ENCODE results near the gene SGPL1.
A peak's percentile ranks its signal among the peaks of the same experiment; 100 is the strongest.
"Not testable (repeated sequence)": the region's sequence is repeated elsewhere in the genome, so short reads cannot be mapped to it uniquely, and the experiment has no call there.

SGPL1 gene

DNA sequence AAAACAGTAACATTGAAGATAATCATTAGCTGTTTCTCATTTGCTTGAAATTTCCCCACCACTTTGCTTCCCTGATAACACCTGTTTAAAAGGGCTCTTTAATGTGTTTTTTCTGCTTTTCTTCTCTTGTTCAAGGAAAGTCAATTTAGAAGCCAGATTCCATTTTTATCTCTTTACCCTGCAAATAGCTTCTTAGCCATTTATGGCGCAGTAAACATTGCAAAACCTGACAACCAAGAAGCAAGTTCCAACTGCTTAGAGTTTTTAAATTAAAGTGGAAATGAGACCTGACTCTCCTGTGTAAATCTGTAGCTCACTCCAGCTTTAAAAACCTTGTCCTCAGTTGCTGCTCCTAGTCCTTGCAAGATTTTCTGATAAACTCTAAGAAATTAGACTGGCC, 30.1 kb downstream of the SGPL1 start:
- no peak for DNase-seq

DNA sequence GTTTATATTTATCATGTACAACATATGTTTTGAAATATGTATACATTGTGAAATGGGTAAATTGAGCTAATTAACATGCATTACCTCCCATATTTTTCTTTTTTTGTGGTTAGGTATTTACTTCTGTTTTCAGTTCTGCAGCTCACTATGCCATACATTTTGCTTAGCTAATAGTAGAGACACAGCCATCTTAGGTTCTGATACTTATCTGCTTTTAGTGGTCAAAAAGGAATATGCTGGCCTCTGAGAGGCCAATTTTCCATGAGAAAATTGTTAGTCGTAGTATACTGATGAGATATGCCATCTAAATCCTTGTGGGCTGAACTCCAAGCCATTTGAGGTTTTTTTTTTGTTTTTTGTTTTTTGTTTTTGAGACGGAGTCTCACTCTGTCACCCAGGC, 31.0 kb downstream of the SGPL1 start:
- no peak for DNase-seq

DNA sequence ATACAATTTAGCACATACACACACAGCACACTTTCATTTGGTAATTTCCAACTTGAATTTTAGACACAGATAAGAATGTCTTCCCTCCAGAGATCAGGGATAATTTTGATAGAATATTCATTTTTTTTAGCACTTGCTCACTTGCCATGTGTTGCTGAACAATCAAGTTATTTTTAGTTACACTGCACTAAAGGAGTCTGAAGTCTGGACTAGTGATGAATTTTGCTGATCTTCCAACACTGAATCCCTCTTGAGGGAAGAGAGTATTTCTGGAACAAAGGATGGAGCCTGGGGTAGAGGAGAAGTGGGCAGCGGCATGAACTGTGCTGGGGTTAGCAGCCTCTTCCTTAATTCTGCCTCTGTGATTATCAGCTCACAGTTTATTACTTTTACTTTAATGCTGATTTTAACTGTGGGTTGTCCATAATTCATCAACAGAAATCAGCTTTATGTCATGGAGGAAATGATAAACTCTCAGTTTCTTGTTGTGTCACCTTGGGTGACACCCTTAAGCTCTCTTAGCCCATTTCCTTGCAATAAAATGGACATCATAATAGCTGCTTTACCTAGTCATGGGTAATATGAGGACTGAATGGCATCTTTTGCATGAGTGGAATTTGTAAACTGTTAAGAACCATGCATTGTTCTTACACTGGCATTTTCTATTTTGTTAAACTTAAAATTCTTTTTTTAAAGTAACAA, 32.1 kb downstream of the SGPL1 start:
- DNase-seq, result no peak

DNA sequence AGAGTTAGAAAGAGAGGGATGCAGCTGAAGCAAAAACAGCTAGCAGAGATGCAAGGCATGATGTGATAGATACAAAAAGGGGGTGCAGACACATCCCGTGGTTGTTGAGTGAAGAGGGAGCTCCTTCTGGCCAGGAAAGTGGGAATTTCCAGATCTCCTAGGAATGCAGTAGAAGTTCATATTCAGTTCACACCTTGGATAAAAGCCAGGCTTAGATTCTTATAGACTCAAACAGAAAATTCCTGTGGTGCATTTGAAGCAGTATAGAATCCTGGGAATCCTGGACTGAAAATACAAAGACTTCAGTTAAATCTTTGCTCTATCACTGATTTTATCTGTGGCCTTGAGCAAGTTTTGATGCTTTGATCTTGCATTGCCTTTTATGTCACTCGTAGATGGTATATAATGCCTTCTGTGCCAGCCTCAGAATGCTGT, 33.9 kb downstream of the SGPL1 start:
- DNase-seq, result no peak

DNA sequence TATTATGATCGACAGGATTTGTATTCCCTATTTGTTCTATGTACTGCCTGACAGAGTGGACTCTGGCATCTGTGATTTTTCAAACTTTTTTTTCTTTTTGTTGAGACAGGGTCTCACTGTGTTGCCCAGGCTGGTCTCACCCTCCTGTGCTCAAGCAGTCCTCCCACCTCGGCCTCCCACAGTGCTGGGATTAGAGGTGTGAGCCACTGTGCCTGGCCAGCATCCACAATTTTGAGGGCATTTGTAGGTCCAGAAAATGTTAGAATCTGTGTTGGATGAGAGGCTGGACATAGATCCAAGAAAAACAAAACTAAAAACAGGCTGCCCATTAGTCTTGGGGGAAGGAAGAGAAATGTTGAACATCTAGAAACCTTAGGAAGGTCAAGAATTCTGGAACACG, 34.3 kb downstream of the SGPL1 start:
- DNase-seq, result no peak

DNA sequence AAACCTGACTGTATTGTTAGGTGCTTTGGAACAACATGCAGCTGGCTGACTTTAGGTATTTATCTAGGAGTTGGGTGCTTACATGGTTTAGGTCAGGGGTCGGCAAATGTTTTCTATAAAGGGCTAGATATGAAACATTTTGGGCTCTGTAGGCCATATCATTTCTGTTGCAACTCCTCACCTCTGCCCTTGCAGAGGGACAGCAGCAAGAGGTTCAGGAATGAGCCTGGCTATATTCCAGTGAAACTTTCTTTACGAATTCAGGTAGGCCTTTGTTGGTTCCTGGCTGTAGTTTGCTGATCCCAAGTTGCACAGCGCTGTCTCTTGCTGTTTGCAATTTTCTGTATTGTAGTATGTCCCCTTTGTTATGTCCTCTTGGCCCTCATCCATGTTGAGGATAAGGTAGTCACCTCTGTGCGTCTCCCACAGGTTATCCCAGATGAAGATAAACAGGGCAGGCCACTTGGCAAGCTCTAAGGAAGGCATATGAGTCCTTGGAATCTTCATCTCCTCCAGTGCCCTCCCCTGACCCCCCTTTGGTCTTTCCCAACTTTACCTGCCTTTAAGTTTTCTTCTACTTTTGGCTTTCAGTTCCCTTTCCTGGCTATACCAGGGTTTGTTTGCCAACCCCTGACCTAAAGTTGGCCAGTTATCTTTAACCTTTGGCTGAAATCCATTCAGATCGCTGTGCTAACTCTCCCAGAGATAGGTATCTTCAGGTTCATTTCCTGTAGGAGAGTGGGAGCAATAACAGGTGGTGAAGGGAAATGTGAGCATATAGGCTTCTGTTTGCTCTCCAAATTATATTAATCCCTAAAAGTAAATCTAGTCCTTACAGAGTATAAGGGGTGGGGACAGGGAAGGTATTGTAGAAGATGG, 36.1 kb downstream of the SGPL1 start:
- DNase-seq, result peak in 1 of 2 experiments; percentile 35

DNA sequence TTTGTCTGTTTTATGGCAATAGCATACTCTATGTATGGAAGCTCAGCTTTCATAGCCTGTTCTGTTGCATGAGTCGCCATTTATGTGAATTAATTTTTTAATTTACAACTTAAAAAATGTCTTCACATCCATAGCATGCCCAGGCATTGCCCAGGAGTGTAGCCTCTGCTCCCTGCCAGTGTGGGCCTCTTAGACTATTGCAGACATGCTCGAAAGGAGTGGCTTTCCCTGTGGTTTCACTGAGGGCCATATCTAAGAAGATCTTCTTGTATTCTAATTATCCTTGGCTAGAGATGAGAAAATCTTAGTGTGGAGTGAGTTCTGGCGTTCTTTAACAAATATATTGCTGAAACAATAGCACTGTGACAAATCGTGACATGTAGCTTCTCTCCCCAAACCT, 37.3 kb downstream of the SGPL1 start:
- no peak for DNase-seq

DNA sequence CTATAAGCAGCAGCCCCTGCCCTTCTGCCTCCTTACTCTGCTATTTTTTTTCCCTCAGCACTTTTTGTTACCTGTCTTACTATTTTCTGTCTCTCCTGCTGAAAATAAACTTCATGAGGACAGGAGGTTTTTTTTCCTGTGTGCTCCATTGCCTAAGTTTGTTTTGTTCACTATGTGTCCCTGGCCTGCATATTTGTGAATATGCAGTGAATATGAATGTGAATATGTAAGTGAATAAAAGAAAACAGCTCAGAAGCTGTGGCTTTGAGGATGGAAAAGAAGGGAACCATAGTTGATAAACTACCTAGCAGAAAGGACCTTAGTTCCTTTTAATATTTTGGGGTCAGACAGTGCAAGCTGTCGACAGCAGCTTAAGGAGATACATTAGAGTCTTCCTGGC, 37.7 kb downstream of the SGPL1 start:
- DNase-seq, result no peak

DNA sequence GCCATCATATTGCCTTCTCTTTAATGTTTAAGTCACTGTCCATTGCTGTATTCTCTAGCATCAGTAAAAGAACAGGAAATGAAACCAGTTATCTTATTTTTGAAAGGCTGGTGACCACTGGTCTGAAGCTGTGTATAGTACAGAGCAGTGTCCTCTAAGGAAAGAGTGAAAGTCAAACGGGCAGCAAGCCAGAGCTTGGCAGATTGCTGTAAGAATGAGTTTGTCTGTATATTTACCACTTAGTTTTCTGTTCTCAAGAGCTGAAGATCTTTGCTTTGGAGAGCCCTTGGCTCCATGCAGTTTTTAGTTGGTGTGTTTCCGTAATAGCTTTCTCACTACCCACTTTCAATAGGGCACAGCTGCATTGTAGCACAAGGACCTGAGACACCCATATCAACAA, 40.7 kb downstream of the SGPL1 start:
- no peak for DNase-seq

DNA sequence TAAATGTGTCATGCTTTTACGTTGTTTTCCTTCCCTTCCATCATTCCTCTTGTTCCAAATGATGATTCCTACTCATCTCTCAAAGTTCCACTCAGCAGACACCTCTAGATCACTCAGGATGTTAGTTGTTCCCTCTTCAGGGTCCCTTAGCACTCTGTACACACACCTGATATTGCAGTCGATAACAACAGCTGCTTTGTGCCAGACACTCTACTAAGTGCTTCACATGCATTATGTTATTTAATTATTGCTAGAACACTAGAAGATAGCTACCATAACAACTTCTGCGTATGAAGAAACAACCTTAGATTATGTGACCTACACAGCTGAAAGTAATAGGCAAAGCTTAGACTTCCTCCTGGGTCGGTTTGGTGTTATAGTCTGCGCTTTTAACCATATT, 43.0 kb downstream of the SGPL1 start:
- no peak for DNase-seq

DNA sequence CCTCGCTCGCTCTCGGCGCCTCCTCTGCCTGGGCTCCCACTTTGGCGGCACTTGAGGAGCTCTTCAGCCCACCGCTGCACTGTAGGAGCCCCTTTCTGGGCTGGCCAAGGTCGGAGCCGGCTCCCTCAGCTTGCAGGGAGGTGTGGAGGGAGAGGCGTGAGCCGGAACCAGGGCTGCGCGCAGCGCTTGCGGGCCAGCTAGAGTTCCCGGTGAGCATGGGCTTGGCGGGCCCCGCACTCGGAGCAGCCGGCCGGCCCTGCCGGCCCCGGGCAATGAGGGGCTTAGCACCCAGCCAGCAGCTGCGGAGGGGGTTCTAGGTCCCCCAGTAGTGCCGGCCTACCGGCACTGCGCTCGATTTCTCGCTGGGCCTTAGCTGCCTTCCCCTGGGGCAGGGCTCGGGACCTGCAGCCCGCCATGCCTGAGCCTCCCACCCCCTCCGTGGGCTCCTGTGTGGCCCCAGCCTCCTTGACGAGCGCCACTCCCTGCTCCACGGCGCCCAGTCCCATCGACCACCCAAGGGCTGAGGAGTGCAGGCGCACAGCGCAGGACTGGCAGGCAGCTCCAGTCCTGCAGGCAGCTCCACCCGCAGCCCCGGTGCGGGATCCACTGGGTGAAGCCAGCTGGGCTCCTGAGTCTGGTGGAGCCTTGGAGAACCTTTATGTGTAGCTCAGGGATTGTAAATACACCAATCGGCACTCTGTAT, 45.9 kb downstream of the SGPL1 start:
- not testable (repeated sequence) for DNase-seq

DNA sequence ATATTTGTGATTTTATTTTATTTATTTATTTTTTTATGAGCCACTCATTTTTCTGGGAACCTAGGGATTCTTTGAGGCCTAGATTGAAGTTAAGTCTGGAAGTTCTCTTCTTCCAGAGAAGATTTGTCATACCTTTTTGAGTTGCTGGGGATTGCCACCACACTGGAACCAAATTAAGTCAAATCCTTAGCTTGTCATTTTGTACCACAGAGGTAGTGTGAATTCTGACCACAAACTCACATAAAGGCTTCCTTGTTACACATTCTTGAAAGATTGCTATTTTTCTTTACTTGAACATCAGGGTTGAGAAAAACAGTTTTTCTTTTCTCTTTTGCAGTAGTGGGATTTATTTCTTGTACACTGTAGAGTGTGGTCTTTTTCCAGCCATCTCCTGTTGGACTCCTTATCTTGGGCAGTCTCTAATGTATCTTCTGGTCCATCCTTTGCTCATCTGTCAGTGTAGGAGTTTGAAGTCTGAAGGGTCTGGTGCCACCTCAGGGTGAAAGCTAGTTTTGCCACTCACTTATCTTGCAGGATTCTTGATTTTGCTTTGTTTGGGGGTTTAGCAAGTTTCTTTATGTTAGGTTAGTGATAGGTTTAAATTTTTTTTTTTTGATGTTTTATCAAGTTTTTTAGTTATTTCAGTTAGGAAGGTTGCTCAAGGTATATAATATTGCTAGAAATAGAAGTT, 47.9 kb downstream of the SGPL1 start:
- no peak for DNase-seq

DNA sequence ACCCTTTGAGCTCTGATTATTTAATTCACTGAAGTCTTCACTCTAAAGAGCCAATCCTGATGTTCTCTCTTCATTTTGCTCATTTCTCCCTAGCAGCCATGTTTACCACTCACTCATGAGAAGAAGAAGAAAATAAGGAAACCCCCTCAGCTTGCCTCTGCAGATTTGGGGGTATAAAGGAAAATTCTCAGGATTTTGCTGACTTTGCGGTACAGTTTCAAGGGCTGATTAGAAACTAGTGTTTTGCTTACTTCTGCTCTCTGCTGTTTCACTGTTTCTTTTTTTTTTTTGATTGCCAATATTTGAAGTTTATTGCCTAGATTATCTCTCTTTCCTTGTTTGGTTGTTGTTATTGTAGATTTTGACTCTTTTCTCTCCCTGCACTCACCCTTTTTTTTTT, 49.2 kb downstream of the SGPL1 start:
- DNase-seq, result no peak

DNA sequence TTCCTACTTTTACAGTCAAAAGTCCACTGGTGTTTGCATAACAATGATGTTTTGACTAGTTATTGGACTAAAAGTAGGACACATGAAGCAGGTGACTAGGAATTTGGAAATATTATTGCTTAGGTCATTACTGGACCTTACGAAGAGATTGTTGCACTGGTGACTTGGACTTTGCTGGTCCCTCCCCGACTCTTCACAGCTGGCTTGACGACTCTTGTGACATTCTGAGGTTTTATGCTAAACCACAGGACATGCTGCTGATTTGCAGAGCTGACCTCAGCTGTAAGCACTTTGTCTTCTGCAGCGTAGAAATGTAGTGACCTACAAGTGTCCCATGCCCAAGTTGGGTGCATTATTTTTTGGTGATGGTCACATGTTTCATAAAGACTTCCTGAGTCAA, 50.7 kb downstream of the SGPL1 start:
- DNase-seq, result no peak

DNA sequence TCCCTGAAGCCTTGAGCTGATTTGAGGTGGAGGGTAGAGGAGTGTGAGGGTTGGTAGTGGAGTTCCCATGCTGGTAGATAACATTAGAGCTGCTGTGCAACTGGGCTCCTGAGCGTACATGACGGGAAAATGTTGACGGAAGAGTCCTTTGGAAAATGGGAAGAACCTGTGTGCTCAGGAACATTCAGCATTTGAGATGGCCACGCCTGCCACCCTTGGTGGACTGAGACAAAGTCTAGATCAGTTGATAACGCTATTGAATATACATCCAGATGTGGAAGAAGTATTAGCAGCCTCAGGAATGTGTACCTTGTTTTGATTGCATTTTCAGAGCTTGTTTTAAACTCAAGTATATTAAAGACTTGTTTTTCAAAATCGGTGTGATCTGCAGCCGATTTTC, 56.5 kb downstream of the SGPL1 start:
- no peak for DNase-seq

DNA sequence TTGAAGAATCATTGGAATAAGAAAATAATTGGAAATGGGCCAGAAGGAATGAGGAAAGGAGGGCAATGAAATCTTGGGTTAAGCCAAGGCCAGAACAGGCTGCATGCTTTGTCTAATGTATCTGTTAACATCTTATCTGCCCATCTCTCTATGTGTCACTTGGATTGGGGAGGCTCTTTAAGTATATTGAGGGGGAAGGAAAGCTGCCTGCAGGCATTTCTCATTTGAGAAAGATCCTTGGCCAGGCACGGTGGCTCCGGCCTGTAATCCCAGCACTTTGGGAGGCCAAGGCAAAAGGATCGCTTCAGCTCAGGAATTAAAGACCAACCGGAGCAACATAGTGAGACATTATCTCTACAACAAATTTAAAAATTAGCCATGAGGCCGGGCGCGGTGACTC, 58.3 kb downstream of the SGPL1 start:
- DNase-seq, result no peak

DNA sequence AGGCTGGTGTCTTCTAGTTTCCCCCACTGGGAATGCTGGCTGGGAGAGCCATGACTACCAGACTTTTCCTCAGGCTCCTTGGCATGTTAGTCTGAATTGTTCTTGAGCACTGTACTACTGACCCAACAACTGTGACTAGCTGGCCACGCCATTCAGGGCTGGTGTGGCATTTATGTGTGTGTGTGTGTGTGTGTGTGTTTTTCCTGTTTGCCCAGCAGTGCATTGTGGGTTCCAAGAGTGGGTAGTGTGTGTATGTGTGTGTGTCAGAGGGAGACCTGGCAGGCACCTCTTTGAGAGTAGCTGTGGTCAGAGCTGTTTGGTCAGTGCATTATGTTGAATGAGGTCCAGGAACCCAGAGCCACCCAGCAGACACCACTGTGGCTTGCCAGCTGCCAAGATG, 63.5 kb downstream of the SGPL1 start:
- DNase-seq, result no peak

DNA sequence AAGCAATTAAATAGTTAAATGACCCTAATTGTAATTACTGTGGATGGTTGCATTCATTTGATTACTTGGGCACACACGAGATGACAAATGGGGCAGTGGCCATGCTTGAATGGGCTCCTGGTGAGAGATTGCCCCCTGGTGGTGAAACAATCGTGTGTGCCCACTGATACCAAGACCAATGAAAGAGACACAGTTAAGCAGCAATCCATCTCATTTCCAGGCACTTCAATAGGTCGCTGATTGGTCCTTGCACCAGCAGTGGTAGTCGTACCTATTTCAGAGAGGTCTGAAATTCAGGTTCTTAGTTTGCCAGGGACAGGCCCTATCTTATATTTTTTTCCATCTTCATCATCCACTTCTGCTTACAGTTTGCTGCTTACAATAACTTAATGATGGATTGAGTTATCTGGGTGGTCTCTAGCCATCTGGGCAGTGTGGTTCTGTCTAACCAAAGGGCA, 64.4 kb downstream of the SGPL1 start:
- peak; percentile 11 to 45 for DNase-seq

DNA sequence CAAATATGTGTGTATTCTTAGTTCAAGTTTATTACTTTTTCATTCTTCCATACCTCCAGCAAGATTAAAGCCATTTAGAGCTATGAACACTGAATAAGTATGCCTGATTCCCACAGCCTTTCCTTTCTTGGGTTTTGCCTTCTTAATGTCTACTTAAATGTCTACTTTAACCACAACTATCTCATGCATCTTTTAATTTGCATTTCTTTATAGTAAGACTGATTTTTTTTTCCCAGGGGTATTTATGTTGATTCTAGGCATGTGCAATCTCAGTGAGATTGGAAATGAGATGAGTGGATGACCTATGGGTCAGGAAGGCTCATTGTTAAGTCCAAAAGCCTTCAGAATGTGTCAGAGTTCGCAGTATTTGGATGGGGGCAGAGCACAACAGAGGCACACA, 69.0 kb downstream of the SGPL1 start:
- DNase-seq, result no peak

DNA sequence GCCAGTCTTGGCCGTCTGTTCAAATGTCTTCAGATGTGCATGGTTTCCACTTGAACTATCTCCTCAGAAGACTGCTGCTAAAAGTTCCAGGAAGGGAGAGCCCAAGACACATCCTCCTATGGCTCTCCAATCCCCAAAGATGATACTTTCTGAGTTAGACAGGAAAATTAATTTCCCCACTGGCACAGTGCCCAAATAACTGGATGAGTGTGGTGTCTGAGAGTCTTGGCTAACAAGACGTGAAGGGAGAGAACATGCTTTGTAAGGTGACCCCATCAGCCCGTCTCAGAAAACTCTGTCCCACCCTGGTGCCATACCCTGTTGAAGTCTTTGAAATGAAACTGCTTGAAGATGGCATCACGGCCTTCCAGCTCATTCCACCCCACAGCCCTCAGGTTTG, 69.7 kb downstream of the SGPL1 start:
- DNase-seq, result no peak

DNA sequence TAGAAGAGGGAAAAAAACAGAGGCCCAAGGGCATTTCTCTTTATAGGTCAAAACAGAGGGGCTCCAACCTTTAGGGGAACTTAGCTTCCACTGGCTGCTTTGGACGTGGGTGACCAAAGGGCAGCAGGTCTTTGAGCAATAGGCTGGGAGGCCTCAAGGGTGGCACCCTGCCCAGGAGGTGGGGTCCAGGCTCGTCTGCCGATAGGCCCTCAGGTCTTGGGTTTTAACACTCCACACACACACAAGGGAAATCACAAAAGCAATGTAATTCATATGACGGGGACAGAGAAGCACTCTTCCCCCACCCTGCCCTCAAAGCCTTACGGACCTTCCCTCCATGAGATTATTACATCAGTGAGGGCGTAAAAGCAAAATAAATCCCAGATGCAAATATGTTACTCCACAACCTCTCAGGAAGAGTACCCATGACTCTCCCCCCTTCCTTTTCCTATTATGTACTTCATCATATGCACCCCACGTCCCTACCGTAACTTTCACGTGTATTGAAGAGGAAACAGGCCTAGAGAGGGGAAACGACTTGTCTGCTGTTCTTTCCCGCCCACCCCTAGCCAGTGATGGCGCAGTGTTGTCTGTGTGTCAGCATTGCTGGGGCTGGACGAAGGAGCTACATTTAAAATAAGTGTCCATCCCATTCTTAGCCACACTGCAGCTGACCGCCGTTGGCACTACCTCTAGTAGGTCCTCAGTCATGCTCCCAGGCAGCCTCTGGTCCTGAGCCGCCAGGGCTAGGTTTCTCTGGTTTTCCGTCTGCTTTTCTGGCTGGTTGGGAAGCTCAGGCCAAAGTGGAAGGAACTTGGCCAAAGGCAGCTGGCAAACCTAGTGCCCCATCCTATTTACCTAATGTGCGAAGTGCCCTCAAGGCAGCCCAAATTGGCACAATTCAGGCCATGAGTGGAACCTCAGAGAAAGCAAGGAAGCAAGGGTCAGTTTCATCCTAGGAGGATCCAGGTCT, 70.5 kb downstream of the SGPL1 start:
- no peak for DNase-seq
